ENCODE data around the gene LIPE. TPM values are rescaled to one million over a fixed set of nuclear protein-coding genes. Genes with fewer than 3 reads are reported as not detected.

LIPE gene
- total and polyA plus RNA-seq, 7 donors = 1.6 to 48.0 (median 7.5) TPM

DNA sequence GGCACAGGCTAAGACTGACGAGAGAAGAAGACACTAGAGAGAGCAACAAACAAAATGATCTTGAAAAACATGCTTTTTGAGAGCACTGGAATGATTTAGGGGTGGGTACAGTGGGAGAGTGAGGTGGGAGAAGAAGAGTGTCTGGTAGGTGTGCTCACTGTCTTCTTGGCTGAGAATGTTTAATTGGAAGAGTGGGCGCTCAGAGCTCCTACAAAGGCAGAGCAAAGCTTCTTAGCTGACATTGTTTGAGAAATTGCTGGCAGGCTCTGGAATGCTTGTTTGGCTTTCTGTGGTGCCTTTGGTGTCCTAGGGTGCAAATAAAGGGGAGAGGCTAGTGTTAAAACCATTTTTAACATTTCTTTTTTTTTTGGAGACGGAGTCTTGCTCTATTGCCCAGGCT lies 1.5 kb upstream of the LIPE start:
- 87 to 90% methylated on average over 3 of the region's 3 CpGs for WGBS, 2 donors
- intact Hi-C loops (cut with DNase I) = no loop called here

DNA sequence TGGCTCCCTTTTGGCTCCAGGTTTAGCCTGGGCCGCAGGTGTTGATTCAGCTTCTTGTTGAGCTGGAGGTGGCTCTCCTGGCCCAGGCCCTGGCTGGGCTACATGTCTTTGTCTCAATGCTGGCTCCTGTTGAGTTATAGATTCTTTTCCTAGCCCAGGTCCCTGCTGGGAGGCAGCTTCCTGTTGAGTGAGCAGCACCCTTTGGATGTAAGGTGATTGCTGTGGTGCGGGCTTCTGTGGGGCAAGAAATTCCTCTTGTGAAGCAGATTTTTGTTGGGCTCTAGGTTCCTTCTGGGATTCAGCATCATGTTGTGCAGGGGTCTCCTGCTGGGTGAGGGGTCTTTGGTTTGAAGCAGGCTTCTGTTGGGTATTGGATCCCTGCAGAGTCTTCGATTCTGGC lies 545 bp downstream of the LIPE start:
- Histone ChIP-seq H3K4me3 (no peak overlapping the region), H3K27ac (peak overlapping the region in 1 of 4 donors; percentile 16), H3K27me3 (no peaks in the 10 kb centered on the region), H3K9me3 (no peaks in the 10 kb centered on the region), H3K4me1 (peaks cover 0 to 34% (median 30%) of the 10 kb centered on the region in 4 donors), H3K36me3 (no peaks in the 10 kb centered on the region)
- DNase-seq = no peak
- intact Hi-C loops (cut with DNase I) = no loop called here
- TF ChIP-seq EP300 (IDR thresholded peaks at IDR 0.05) (no peak), POLR2A (IDR thresholded peaks at IDR 0.05) (no peak), POLR2AphosphoS5 (IDR thresholded peaks at IDR 0.05) (no peak)
- TF ChIP-seq, protein P1, sequence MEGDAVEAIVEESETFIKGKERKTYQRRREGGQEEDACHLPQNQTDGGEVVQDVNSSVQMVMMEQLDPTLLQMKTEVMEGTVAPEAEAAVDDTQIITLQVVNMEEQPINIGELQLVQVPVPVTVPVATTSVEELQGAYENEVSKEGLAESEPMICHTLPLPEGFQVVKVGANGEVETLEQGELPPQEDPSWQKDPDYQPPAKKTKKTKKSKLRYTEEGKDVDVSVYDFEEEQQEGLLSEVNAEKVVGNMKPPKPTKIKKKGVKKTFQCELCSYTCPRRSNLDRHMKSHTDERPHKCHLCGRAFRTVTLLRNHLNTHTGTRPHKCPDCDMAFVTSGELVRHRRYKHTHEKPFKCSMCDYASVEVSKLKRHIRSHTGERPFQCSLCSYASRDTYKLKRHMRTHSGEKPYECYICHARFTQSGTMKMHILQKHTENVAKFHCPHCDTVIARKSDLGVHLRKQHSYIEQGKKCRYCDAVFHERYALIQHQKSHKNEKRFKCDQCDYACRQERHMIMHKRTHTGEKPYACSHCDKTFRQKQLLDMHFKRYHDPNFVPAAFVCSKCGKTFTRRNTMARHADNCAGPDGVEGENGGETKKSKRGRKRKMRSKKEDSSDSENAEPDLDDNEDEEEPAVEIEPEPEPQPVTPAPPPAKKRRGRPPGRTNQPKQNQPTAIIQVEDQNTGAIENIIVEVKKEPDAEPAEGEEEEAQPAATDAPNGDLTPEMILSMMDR (IDR thresholded peaks at IDR 0.05) = no peak
- 92 to 97% methylated on average over 3 of the region's 3 CpGs for WGBS, 2 donors

More for the DNA sequence above, 1.5 kb upstream of the LIPE start:
- no peaks in the 10 kb centered on the region for H3K27me3 ChIP-seq
- no peak overlapping the region for H3K4me3 ChIP-seq
- no peaks in the 10 kb centered on the region for H3K36me3 ChIP-seq
- peaks cover 0 to 18% (median 15%) of the 10 kb centered on the region in 4 donors for H3K4me1 ChIP-seq
- TF ChIP-seq POLR2A (IDR thresholded peaks at IDR 0.05) = no peak
- TF ChIP-seq, protein P1 (IDR thresholded peaks at IDR 0.05) = no peak
- TF ChIP-seq EP300 (IDR thresholded peaks at IDR 0.05) = no peak
- TF ChIP-seq POLR2AphosphoS5 (IDR thresholded peaks at IDR 0.05) = no peak
- H3K27ac ChIP-seq = no peak overlapping the region
- no peak for DNase-seq
- no peaks in the 10 kb centered on the region for H3K9me3 ChIP-seq

DNA sequence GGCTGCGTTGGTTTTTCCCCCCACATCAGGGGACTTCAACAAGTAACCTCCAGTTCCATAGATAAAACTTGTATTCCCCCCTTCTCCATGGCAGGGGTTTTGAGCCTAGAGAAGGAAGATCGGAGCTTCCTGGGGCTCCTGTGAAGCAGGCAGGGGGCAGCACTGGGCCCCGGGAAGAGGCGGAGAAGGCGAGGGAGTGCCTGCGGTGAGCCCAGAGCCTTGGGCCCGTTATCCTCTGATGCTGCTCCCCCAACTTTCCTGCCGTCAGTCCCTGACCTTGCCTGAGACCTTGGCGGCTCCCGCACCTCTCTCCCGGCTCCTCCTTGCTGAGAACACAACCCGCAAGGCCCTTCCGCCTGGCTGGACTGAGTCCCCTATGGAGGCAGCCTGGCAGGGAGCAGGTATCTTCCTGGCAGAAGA lies 2.5 kb downstream of the LIPE start:
- peak; percentile 62 for DNase-seq
- H3K27ac ChIP-seq = no peak overlapping the region
- 39 to 79% methylated on average over 13 of the region's 13 CpGs for WGBS, 2 donors
- no peak overlapping the region for H3K4me3 ChIP-seq
- H3K27me3 ChIP-seq = no peaks in the 10 kb centered on the region
- H3K9me3 ChIP-seq = no peaks in the 10 kb centered on the region
- peaks cover 0 to 34% (median 30%) of the 10 kb centered on the region in 4 donors for H3K4me1 ChIP-seq
- intact Hi-C loops (cut with DNase I) = no loop called here
- no peak for TF ChIP-seq POLR2AphosphoS5 (IDR thresholded peaks at IDR 0.05)
- TF ChIP-seq, protein P1 (IDR thresholded peaks at IDR 0.05) = no peak
- TF ChIP-seq POLR2A (IDR thresholded peaks at IDR 0.05) = no peak
- TF ChIP-seq EP300 (IDR thresholded peaks at IDR 0.05) = no peak
- no peaks in the 10 kb centered on the region for H3K36me3 ChIP-seq

DNA sequence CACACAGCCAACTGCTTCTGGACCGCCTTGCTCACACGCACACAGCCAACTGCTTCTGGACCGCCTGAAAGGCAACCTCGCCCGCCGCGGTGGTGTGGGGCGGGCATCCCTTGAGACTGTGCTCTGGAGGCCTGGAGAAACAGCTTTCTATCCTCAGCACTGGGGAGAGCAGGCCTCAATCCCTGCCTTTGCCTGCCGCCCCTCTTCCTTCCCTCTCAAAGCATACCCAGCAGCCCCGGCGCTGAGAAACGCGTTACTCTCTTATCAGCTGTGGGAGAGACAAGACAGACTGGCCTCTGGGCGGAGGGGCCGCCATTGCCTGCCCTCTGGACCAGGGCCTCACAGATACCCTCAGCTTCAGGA lies 2.9 kb downstream of the LIPE start:
- no peak for DNase-seq
- peak overlapping the region in 2 of 4 donors; percentile 64 to 68 for H3K27ac ChIP-seq
- H3K4me1 ChIP-seq = peaks cover 0 to 34% (median 30%) of the 10 kb centered on the region in 4 donors
- H3K36me3 ChIP-seq = no peaks in the 10 kb centered on the region
- H3K9me3 ChIP-seq = no peaks in the 10 kb centered on the region
- intact Hi-C loops (cut with DNase I) = no loop called here
- H3K4me3 ChIP-seq = peak overlapping the region in 3 of 4 donors; percentile 53 to 64 (median 57)
- no peak for TF ChIP-seq EP300 (IDR thresholded peaks at IDR 0.05)
- no peak for TF ChIP-seq POLR2A (IDR thresholded peaks at IDR 0.05)
- TF ChIP-seq, protein P1 (IDR thresholded peaks at IDR 0.05) = no peak
- no peak for TF ChIP-seq POLR2AphosphoS5 (IDR thresholded peaks at IDR 0.05)
- H3K27me3 ChIP-seq = no peaks in the 10 kb centered on the region
- 72 to 79% methylated on average over 15 of the region's 15 CpGs for WGBS, 2 donors
